ENCODE measurements around the gene CRYAA.

CRYAA gene

DNA sequence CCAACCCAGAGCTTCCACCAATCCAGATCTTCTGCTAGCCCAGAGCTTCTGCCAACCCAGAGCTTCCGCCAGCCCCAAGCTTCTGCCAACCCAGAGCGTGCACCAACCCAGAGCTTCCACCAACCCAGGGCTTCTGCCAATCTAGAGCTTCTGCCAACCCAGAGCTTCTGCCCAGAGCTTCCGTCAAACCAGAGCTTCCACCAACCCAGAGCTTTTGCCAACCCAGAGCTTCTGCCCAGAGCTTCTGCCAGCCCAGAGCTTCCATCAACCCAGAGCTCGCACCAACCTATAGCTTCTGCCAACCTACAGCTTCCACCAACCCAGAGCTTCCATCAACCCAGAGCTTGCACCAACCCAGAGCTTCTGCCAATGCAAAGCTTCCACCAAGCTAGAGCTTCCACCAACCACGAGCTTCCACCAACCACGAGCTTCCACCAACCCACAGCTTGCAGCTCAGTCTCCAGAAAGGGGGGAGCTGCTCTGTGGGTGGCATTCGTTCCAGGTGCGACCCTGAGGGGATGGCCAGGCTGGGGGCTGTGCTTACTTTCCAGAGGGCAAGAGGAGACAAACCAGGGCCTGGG is 23.8 kb downstream of the CRYAA start:
- Histone ChIP-seq H3K27ac (ENCODE audit: low read length) (no peak overlapping the region), H2AFZ (ENCODE audit: low read depth, low read length) (no peak overlapping the region), H3K4me2 (ENCODE audit: insufficient read depth, low read length) (no peak overlapping the region), H3K4me3 (ENCODE audit: low read depth in 1 of 2, low read length in 2 of 2) (no peak overlapping the region), H3K9ac (ENCODE audit: low read depth, low read length) (no peak overlapping the region), H3K36me3 (ENCODE audit: insufficient read depth, low read length) (no peaks in the 10 kb centered on the region), H3K9me3 (ENCODE audit: insufficient read depth, low read length, severe bottlenecking) (no peaks in the 10 kb centered on the region), H4K20me1 (ENCODE audit: insufficient read depth, low read length) (no peaks in the 10 kb centered on the region), H3K79me2 (ENCODE audit: insufficient read depth, low read length) (no peaks in the 10 kb centered on the region), H3K4me1 (ENCODE audit: insufficient read depth, low read length) (no peaks in the 10 kb centered on the region), H3K27me3 (ENCODE audit: insufficient read depth, low read length, poor library complexity) (no peaks in the 10 kb centered on the region)
- ATAC-seq (ENCODE audit: insufficient read depth, low read depth), result peak; percentile 67
- peak; percentile 40 for DNase-seq
- TF ChIP-seq, protein P1, sequence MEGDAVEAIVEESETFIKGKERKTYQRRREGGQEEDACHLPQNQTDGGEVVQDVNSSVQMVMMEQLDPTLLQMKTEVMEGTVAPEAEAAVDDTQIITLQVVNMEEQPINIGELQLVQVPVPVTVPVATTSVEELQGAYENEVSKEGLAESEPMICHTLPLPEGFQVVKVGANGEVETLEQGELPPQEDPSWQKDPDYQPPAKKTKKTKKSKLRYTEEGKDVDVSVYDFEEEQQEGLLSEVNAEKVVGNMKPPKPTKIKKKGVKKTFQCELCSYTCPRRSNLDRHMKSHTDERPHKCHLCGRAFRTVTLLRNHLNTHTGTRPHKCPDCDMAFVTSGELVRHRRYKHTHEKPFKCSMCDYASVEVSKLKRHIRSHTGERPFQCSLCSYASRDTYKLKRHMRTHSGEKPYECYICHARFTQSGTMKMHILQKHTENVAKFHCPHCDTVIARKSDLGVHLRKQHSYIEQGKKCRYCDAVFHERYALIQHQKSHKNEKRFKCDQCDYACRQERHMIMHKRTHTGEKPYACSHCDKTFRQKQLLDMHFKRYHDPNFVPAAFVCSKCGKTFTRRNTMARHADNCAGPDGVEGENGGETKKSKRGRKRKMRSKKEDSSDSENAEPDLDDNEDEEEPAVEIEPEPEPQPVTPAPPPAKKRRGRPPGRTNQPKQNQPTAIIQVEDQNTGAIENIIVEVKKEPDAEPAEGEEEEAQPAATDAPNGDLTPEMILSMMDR (IDR thresholded peaks at IDR 0.05; ENCODE audit: borderline replicate concordance, extremely low read depth, low read length, poor library complexity, severe bottlenecking), result no peak
- no peak for TF ChIP-seq EZH2 (IDR thresholded peaks at IDR 0.05; ENCODE audit: borderline replicate concordance, low read depth, low read length, severe bottlenecking)

GRCh38 chr21:43193088-43193650 is 24.4 kb downstream of the CRYAA start:
- H3K27me3 ChIP-seq (ENCODE audit: insufficient read depth, low read length, poor library complexity), result no peaks in the 10 kb centered on the region
- no peak overlapping the region for H2AFZ ChIP-seq (ENCODE audit: low read depth, low read length)
- no peak for DNase-seq
- H3K4me1 ChIP-seq (ENCODE audit: insufficient read depth, low read length), result no peaks in the 10 kb centered on the region
- ATAC-seq (ENCODE audit: insufficient read depth, low read depth), result peak; percentile 21; the same call in 2 of the 3 replicates
- no peaks in the 10 kb centered on the region for H3K79me2 ChIP-seq (ENCODE audit: insufficient read depth, low read length)
- H3K36me3 ChIP-seq (ENCODE audit: insufficient read depth, low read length), result no peaks in the 10 kb centered on the region
- H3K4me3 ChIP-seq (ENCODE audit: low read depth in 1 of 2, low read length in 2 of 2), result no peak overlapping the region
- H3K4me2 ChIP-seq (ENCODE audit: insufficient read depth, low read length), result no peak overlapping the region
- H3K9me3 ChIP-seq (ENCODE audit: insufficient read depth, low read length, severe bottlenecking), result no peaks in the 10 kb centered on the region
- no peak overlapping the region for H3K9ac ChIP-seq (ENCODE audit: low read depth, low read length)
- H3K27ac ChIP-seq (ENCODE audit: low read length), result no peak overlapping the region
- TF ChIP-seq, protein P1 (IDR thresholded peaks at IDR 0.05; ENCODE audit: borderline replicate concordance, extremely low read depth, low read length, poor library complexity, severe bottlenecking), result no peak
- TF ChIP-seq EZH2 (IDR thresholded peaks at IDR 0.05; ENCODE audit: borderline replicate concordance, low read depth, low read length, severe bottlenecking), result no peak
- H4K20me1 ChIP-seq (ENCODE audit: insufficient read depth, low read length), result no peaks in the 10 kb centered on the region

DNA sequence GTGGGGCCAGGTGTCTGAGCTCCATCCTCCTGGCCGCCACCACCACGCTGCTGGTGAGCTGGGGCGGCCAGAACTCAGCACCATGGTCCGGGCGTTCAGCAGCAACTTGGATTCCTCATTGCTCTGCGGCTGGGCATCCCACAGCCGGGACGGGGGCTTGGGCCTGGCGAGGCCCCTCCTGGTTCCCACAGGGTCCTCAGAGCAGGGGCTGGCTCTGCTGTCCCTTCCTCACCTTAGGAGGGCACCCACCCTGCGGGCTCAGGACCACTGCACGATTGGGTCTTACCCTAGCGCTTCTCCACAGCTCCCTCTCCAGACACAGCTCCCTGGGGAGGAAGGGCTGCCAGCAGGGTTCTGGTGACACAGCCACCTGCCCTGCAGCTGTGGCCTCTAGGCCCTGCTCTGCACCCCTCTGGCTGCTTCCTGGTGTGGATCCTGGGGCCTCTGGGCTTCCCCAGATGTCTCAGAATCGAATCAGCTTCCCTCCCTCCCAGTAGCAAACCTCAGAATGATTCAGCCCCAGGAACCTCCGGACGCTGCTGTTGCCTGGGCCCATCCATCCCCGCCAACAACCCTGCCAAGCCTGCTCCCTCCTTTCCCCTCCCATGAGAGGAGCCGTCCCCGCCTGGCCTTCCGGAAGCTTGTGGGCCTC is 25.0 kb downstream of the CRYAA start:
- ATAC-seq (ENCODE audit: insufficient read depth, low read depth) (peak; percentile 63), DNase-seq (peak; percentile 25)
- TF ChIP-seq, protein P1 (IDR thresholded peaks at IDR 0.05; ENCODE audit: borderline replicate concordance, extremely low read depth, low read length, poor library complexity, severe bottlenecking), result no peak
- no peak for TF ChIP-seq EZH2 (IDR thresholded peaks at IDR 0.05; ENCODE audit: borderline replicate concordance, low read depth, low read length, severe bottlenecking)
- Histone ChIP-seq H3K36me3 (ENCODE audit: insufficient read depth, low read length) (no peaks in the 10 kb centered on the region), H3K27ac (ENCODE audit: low read length) (no peak overlapping the region), H3K79me2 (ENCODE audit: insufficient read depth, low read length) (no peaks in the 10 kb centered on the region), H3K9ac (ENCODE audit: low read depth, low read length) (no peak overlapping the region), H3K4me1 (ENCODE audit: insufficient read depth, low read length) (no peaks in the 10 kb centered on the region), H3K9me3 (ENCODE audit: insufficient read depth, low read length, severe bottlenecking) (peaks cover 5% of the 10 kb centered on the region), H3K27me3 (ENCODE audit: insufficient read depth, low read length, poor library complexity) (no peaks in the 10 kb centered on the region), H4K20me1 (ENCODE audit: insufficient read depth, low read length) (no peaks in the 10 kb centered on the region), H3K4me3 (ENCODE audit: low read depth in 1 of 2, low read length in 2 of 2) (no peak overlapping the region), H2AFZ (ENCODE audit: low read depth, low read length) (no peak overlapping the region), H3K4me2 (ENCODE audit: insufficient read depth, low read length) (no peak overlapping the region)
